Natural killer cell (primary cell): ENCODE results near the gene PIK3CB. TPM values are rescaled to one million over a fixed set of nuclear protein-coding genes. Genes with fewer than 3 reads are reported as not detected.
"Not testable (repeated sequence)": the region's sequence is repeated elsewhere in the genome, so short reads cannot be mapped to it uniquely, and the experiment has no call there.

ENCODE experiments used
- ATAC-seq, 3 donors: fragments of 150-1000 bp in 2 of 3; fragments of 200-7000 bp in 1 of 3; cut with Tn5 transposase; 1 replicate in 1 of 3; 2 replicates in 2 of 3; pipeline ENCODE4 v1.10.0; 2021; ENCODE audit warnings: mild to moderate bottlenecking in 2 of 3, moderate library complexity in 2 of 3
- DNase-seq, 2 donors: peaks; one replicate each; pipeline versions ENCODE4 v3.0.0 to v3.0.0-alpha.2; 2013 to 2021; ENCODE audit warnings: mixed read lengths in 1 of 2
- H3K27ac ChIP-seq: one replicate; pipeline ENCODE4 v1.5.1; 2013; ENCODE audit warnings: mild to moderate bottlenecking, low read length
- H3K27me3 ChIP-seq: one replicate; pipeline ENCODE4 v1.6.1; 2013; ENCODE audit warnings: low read length; ENCODE audit not compliant: control insufficient read depth, insufficient read depth
- H3K36me3 ChIP-seq: one replicate; pipeline ENCODE4 v1.6.1; 2013; ENCODE audit warnings: low read length; ENCODE audit not compliant: control insufficient read depth, insufficient read depth
- H3K4me1 ChIP-seq: one replicate; pipeline ENCODE4 v1.6.1; 2013; ENCODE audit warnings: low read length; ENCODE audit not compliant: control insufficient read depth, insufficient read depth
- H3K4me3 ChIP-seq: one replicate; pipeline ENCODE4 v1.5.1; 2013; ENCODE audit warnings: low read length
- H3K9me3 ChIP-seq: one replicate; pipeline ENCODE4 v1.6.1; 2013; ENCODE audit warnings: low read length; ENCODE audit not compliant: control insufficient read depth, insufficient read depth
- H3K27ac Mint-ChIP-seq, 2 donors: one replicate each; pipeline ENCODE4 v1.8.0; 2022; ENCODE audit warnings: mild to moderate bottlenecking in 2 of 2, mixed read lengths in 2 of 2, moderate library complexity in 1 of 2
- H3K27me3 Mint-ChIP-seq, 2 donors: one replicate each; pipeline ENCODE4 v1.8.0; 2022; ENCODE audit warnings: low read depth in 2 of 2, mixed read lengths in 2 of 2
- H3K36me3 Mint-ChIP-seq: one replicate; pipeline ENCODE4 v1.8.0; 2022; ENCODE audit warnings: mixed read lengths
- H3K4me1 Mint-ChIP-seq, 2 donors: one replicate each; pipeline ENCODE4 v1.8.0; 2022; ENCODE audit warnings: mixed read lengths in 2 of 2
- H3K4me3 Mint-ChIP-seq: one replicate; pipeline ENCODE4 v1.8.0; 2022; ENCODE audit warnings: mild to moderate bottlenecking, moderate library complexity, mixed read lengths
- H3K9me3 Mint-ChIP-seq, 2 donors: one replicate each; pipeline ENCODE4 v1.8.0; 2022; ENCODE audit warnings: mixed read lengths in 2 of 2
- CTCF ChIP-seq: fragments of 200-600 bp; IDR thresholded peaks from one replicate; pipeline ENCODE4 v1.8.0; 2022; ENCODE audit warnings: antibody characterized with exemption
- WGBS: methylation state at CpG from one replicate; pipeline ENCODE4 v1.1.7; 2013; ENCODE audit warnings: missing lambda C conversion rate; ENCODE audit not compliant: insufficient coverage; 5-methylcytosine and 5-hydroxymethylcytosine counted together
- intact Hi-C: fragments of 100-400 bp; cut with micrococcal nuclease; formaldehyde crosslinking; loops from one replicate; pipeline ENCODE4 v1.14.2; 2022
- total RNA-seq, 4 donors: library from RNA; stranded (reverse); fragments of 120-200 nt in 1 of 4; gene quantifications; one replicate each; pipeline versions ENCODE4 v1.2.3 to v1.2.4, GENCODE V29; 2013 to 2022

PIK3CB gene
- total RNA-seq, 3 donors from 2014 or later (not counting 1 experiment from before 2014, with no cell fraction given) = 13.2 to 20.2 (median 18.0) TPM

GRCh38 chr3:138809500-138810256, 25.1 kb downstream of the PIK3CB start:
- Mint-ChIP-seq H3K27me3 (no peaks in the 10 kb centered on the region), H3K36me3 (no peaks in the 10 kb centered on the region), H3K27ac (peak overlapping the region in 1 of 2 donors; percentile 6), H3K4me3 (no peak overlapping the region), H3K9me3 (no peaks in the 10 kb centered on the region), H3K4me1 (peaks cover 17% of the 10 kb centered on the region in 2 donors)
- no peak for TF ChIP-seq CTCF
- H3K4me1 ChIP-seq = peaks cover 7% of the 10 kb centered on the region
- no peaks in the 10 kb centered on the region for H3K27me3 ChIP-seq
- ATAC-seq = no peak
- H3K36me3 ChIP-seq = no peaks in the 10 kb centered on the region
- no peak overlapping the region for H3K27ac ChIP-seq
- intact Hi-C loops = no loop called here
- DNase-seq = no peak
- 78% methylated on average over 2 of the region's 6 CpGs for WGBS
- no peaks in the 10 kb centered on the region for H3K9me3 ChIP-seq
- no peak overlapping the region for H3K4me3 ChIP-seq

- Mint-ChIP-seq H3K9me3 (no peaks in the 10 kb centered on the region), H3K27ac (no peak overlapping the region), H3K4me1 (peaks cover 6 to 10% of the 10 kb centered on the region in 2 donors), H3K27me3 (no peaks in the 10 kb centered on the region), H3K4me3 (no peak overlapping the region), H3K36me3 (no peaks in the 10 kb centered on the region)
- no peak for DNase-seq
- Histone ChIP-seq H3K27me3 (no peaks in the 10 kb centered on the region), H3K4me1 (no peaks in the 10 kb centered on the region), H3K27ac (no peak overlapping the region), H3K4me3 (no peak overlapping the region), H3K9me3 (no peaks in the 10 kb centered on the region), H3K36me3 (no peaks in the 10 kb centered on the region)
- no CpG with 5 or more reads among the region's 3 CpGs for WGBS
- no peak for ATAC-seq
- intact Hi-C loops = no loop called here
- TF ChIP-seq CTCF = no peak
These were observed 28.2 kb downstream of the PIK3CB start for GRCh38 chr3:138806376-138807080.

- DNase-seq (no peak), ATAC-seq (no peak)
- Mint-ChIP-seq H3K27me3 (no peaks in the 10 kb centered on the region), H3K4me3 (no peak overlapping the region), H3K9me3 (no peaks in the 10 kb centered on the region), H3K36me3 (no peaks in the 10 kb centered on the region), H3K27ac (no peak overlapping the region), H3K4me1 (peaks cover 0 to 10% of the 10 kb centered on the region in 2 donors)
- Histone ChIP-seq H3K4me3 (no peak overlapping the region), H3K9me3 (no peaks in the 10 kb centered on the region), H3K36me3 (no peaks in the 10 kb centered on the region), H3K4me1 (no peaks in the 10 kb centered on the region), H3K27ac (no peak overlapping the region), H3K27me3 (no peaks in the 10 kb centered on the region)
- TF ChIP-seq CTCF = no peak
- WGBS = 100% methylated on average over 1 of the region's 2 CpGs
- intact Hi-C loops = no loop called here
These were observed 31.6 kb downstream of the PIK3CB start for GRCh38 chr3:138803006-138803653.

- H3K9me3 ChIP-seq, H3K36me3 ChIP-seq, H3K27me3 Mint-ChIP-seq, DNase-seq, H3K9me3 Mint-ChIP-seq, H3K27me3 ChIP-seq, H3K4me1 Mint-ChIP-seq, H3K36me3 Mint-ChIP-seq, ATAC-seq, H3K4me3 Mint-ChIP-seq, H3K27ac Mint-ChIP-seq, H3K4me1 ChIP-seq, H3K27ac ChIP-seq, intact Hi-C loops, H3K4me3 ChIP-seq: not testable (repeated sequence)
- WGBS = 97% methylated on average over 6 of the region's 6 CpGs
These were observed 32.5 kb downstream of the PIK3CB start for GRCh38 chr3:138802223-138802622.
